GM23338 (cell line): ENCODE data around the gene RAPGEF3. TPM values are rescaled to one million over a fixed set of nuclear protein-coding genes. Genes with fewer than 3 reads are reported as not detected.

Experiments
- ATAC-seq: fragments of 200-7000 bp; cut with Tn5 transposase; 3 replicates; pipeline ENCODE4 v1.9.1; 2020
- DNase-seq: peaks from one replicate; pipeline ENCODE4 v3.0.0-alpha.2; 2015; ENCODE audit warnings: low spot score
- H2AFZ ChIP-seq: fragments of 200-600 bp; sonication (generic); 2 replicates; pipeline ENCODE4 v1.8.0; 2016; ENCODE audit warnings: antibody characterized with exemption, mild to moderate bottlenecking, moderate library complexity
- H3F3A ChIP-seq: fragments of 200-600 bp; sonication (generic); replicated peaks from 2 replicates; pipeline ENCODE4 v1.8.0; 2017; ENCODE audit warnings: antibody characterized with exemption, mixed run types, low read depth
- H3K27ac ChIP-seq: fragments of 200-600 bp; sonication (generic); 2 replicates; pipeline ENCODE4 v1.6.1; 2016; ENCODE audit warnings: low read depth
- H3K27me3 ChIP-seq: fragments of 200-600 bp; sonication (generic); 2 replicates; pipeline ENCODE4 v1.8.0; 2016; ENCODE audit warnings: mild to moderate bottlenecking, mixed run types, moderate library complexity; ENCODE audit not compliant: insufficient read depth
- H3K36me3 ChIP-seq: fragments of 200-600 bp; sonication (generic); 2 replicates; pipeline ENCODE4 v1.8.0; 2016; ENCODE audit warnings: mild to moderate bottlenecking; ENCODE audit not compliant: insufficient read depth
- H3K4me1 ChIP-seq: fragments of 200-600 bp; sonication (generic); 2 replicates; pipeline ENCODE4 v1.8.0; 2016; ENCODE audit warnings: mild to moderate bottlenecking, moderate library complexity; ENCODE audit not compliant: insufficient read depth
- H3K4me2 ChIP-seq: fragments of 200-600 bp; sonication (generic); 2 replicates; pipeline ENCODE4 v1.7.1; 2017; ENCODE audit warnings: mixed run types
- H3K4me3 ChIP-seq: fragments of 200-600 bp; sonication (generic); 2 replicates; pipeline ENCODE4 v1.6.1; 2016; ENCODE audit warnings: mixed run types
- H3K79me2 ChIP-seq: fragments of 200-600 bp; sonication (generic); replicated peaks from 2 replicates; pipeline ENCODE4 v1.8.0; 2017; ENCODE audit warnings: mild to moderate bottlenecking; ENCODE audit not compliant: insufficient read depth
- H3K9me2 ChIP-seq: fragments of 200-600 bp; sonication (generic); 2 replicates; pipeline ENCODE4 v1.8.0; 2017; ENCODE audit not compliant: insufficient read depth
- H4K20me1 ChIP-seq: fragments of 200-600 bp; sonication (generic); replicated peaks from 2 replicates; pipeline ENCODE4 v1.8.0; 2017; ENCODE audit warnings: mild to moderate bottlenecking; ENCODE audit not compliant: insufficient read depth
- H3K27ac Mint-ChIP-seq: 2 replicates; pipeline ENCODE4 v1.8.0; 2020; ENCODE audit warnings: inconsistent platforms, mild to moderate bottlenecking, moderate library complexity, mixed read lengths
- H3K27me3 Mint-ChIP-seq: 3 replicates; pipeline ENCODE4 v1.8.0; 2022; ENCODE audit warnings: low read depth, mild to moderate bottlenecking, moderate library complexity, mixed read lengths, inconsistent platforms; ENCODE audit not compliant: insufficient read depth, poor library complexity
- H3K36me3 Mint-ChIP-seq: 3 replicates; pipeline ENCODE4 v1.8.0; 2021; ENCODE audit warnings: low read depth, mild to moderate bottlenecking, inconsistent platforms, moderate library complexity, mixed read lengths
- H3K4me1 Mint-ChIP-seq: 3 replicates; pipeline ENCODE4 v1.8.0; 2020; ENCODE audit warnings: mild to moderate bottlenecking, inconsistent platforms, mixed read lengths
- H3K4me3 Mint-ChIP-seq: 3 replicates; pipeline ENCODE4 v1.8.0; 2021; ENCODE audit warnings: moderate library complexity, mild to moderate bottlenecking, inconsistent platforms, mixed read lengths
- H3K9me3 Mint-ChIP-seq: 3 replicates; pipeline ENCODE4 v1.8.0; 2020; ENCODE audit warnings: moderate library complexity, mild to moderate bottlenecking, inconsistent platforms, mixed read lengths
- CREB1 ChIP-seq: fragments of 250-450 bp; sonication (Bioruptor Pico); IDR thresholded peaks from 2 replicates; pipeline ENCODE4 v1.5.0; 2020; ENCODE audit warnings: low read depth, mild to moderate bottlenecking, moderate library complexity
- CTCF ChIP-seq, 2 experiments: fragments of 200-600 bp in 1 of 2; sonication (generic) in 1 of 2; conservative IDR thresholded peaks; 2 replicates each; pipeline versions ENCODE4 v1.5.1 to v1.6.1; 2016 to 2017; ENCODE audit warnings: antibody characterized with exemption in 2 of 2, low read depth in 2 of 2, mild to moderate bottlenecking in 2 of 2, moderate library complexity in 1 of 2
- ETS1 ChIP-seq: IDR thresholded peaks from 2 replicates; pipeline ENCODE4 v1.6.1; 2016; ENCODE audit warnings: antibody characterized with exemption
- EZH2 ChIP-seq: fragments of 200-600 bp; sonication (generic); IDR thresholded peaks from one replicate; pipeline ENCODE4 v1.8.0; 2017; ENCODE audit warnings: antibody characterized with exemption, mild to moderate bottlenecking, low read depth; ENCODE audit not compliant: unreplicated experiment
- JUNB ChIP-seq: IDR thresholded peaks from one replicate; pipeline ENCODE4 v1.6.1; 2016; ENCODE audit warnings: antibody characterized with exemption; ENCODE audit not compliant: unreplicated experiment
- REST ChIP-seq: IDR thresholded peaks from one replicate; pipeline ENCODE4 v1.6.1; 2018; ENCODE audit warnings: antibody characterized with exemption; ENCODE audit not compliant: unreplicated experiment
- ZNF114 ChIP-seq: fragments of 250-450 bp; sonication (Bioruptor Pico); IDR thresholded peaks from 2 replicates; pipeline ENCODE4 v1.5.0; 2020; ENCODE audit warnings: mild to moderate bottlenecking, moderate library complexity
- ZNF331 ChIP-seq: fragments of 250-450 bp; sonication (Bioruptor Pico); IDR thresholded peaks from 2 replicates; pipeline ENCODE4 v1.5.0; 2020; ENCODE audit warnings: low read depth, mild to moderate bottlenecking, moderate library complexity
- polyA plus RNA-seq: library from polyadenylated mRNA; unstranded; fragments of >200 nt; fragmentation: Nextera tagmentation; extraction: Ambion mirVana; gene quantifications from 2 replicates; pipeline ENCODE4 v1.2.1, GENCODE V29; 2016
- total RNA-seq: library from RNA; depleted of rRNA; stranded (reverse); fragments of >200 nt; shearing (Covaris generic); gene quantifications from 2 replicates; pipeline ENCODE4 v1.2.3, GENCODE V29; 2014

Gene RAPGEF3
- total and polyA plus RNA-seq, 2 experiments from 2014 or later: 2.3 to 11.8 TPM

- Mint-ChIP-seq H3K27me3 (peaks cover 31% of the 10 kb centered on the region), H3K9me3 (no peaks in the 10 kb centered on the region), H3K4me3 (no peak overlapping the region), H3K36me3 (peaks cover 37% of the 10 kb centered on the region), H3K4me1 (peaks cover 22% of the 10 kb centered on the region), H3K27ac (no peak overlapping the region)
- Histone ChIP-seq H2AFZ (no peak overlapping the region), H3K4me3 (no peak overlapping the region), H4K20me1 (peaks cover 2% of the 10 kb centered on the region), H3K4me1 (peaks cover 18% of the 10 kb centered on the region; the same call in 1 of the 2 replicates), H3K27me3 (no peaks in the 10 kb centered on the region), H3K9me2 (no peaks in the 10 kb centered on the region), H3K36me3 (peaks cover 3% of the 10 kb centered on the region; the same call in 1 of the 2 replicates), H3K4me2 (no peak overlapping the region), H3F3A (no peaks in the 10 kb centered on the region), H3K27ac (no peak overlapping the region), H3K79me2 (no peaks in the 10 kb centered on the region)
- DNase-seq: no peak
- ATAC-seq: no peak
- TF ChIP-seq ETS1 (no peak), EZH2 (no peak), CREB1 (CRISPR knock-in tag) (no peak), ZNF331 (CRISPR knock-in tag) (no peak), REST (no peak), JUNB (no peak), ZNF114 (no peak), CTCF (conservative IDR thresholded peaks at IDR 0.05; ENCODE audit: low read depth in 2 of 2) (no peak)
These were observed 23.7 kb upstream of the RAPGEF3 start for GRCh38 chr12:47782372-47782770.
